Fibroblast of skin of left quadriceps (primary cell): ENCODE data around the gene LYRM1.
"Not testable (repeated sequence)": the region's sequence is repeated elsewhere in the genome, so short reads cannot be mapped to it uniquely, and the experiment has no call there.

ENCODE experiments used
- DNase-seq, 2 experiments: peaks; one replicate each; pipeline ENCODE4 v3.0.0-alpha.2; 2013; ENCODE audit warnings: low read depth in 2 of 2

Gene LYRM1, protein sequence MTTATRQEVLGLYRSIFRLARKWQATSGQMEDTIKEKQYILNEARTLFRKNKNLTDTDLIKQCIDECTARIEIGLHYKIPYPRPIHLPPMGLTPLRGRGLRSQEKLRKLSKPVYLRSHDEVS

DNA sequence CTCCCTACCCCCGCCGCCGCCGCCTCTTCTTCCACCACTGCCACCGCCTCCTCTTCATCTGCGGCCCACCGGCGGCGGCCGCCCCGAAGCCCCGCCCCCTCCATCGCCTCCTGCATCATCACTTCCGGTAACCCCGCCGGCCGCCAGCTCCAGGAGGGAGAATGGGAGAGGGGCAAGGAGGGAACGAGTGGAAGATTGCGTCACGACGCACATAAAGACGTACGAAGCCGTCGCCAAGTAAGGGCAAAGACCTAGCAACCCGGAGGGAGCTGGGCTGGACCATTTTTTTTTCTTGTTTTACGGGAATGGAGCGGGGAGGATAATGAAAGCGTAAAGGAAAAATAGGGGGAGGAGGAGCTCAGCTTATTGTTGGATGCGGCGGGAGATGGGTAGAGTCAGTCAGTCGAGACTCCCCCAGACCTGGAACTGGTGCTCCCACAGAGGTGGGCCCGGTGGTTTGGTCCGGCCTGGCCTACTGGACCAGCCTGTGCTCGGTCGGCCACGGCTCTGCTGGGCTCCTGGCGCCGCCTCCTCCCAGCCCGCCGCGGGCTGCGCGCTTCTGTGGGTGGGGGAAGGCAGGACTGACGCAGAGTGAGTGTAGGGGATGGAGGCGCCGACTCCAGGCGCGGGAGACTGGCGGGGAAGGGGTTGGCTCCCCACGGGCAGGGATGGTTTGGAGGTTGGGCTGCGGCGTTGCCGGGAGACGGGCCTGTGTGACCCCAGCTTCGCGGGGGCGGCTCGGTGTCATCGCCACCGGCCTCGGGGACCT, at the start of gene LYRM1, which contains the start of gene DCUN1D3:
Gene LYRM1 (plus strand): TSS at position 473 of the 769 bp plus-strand sequence. CDS start 14,785 bp downstream, outside the sequence.
Gene DCUN1D3 (minus strand): TSS at position 60 of the 769 bp plus-strand sequence. CDS start 37,820 bp downstream, outside the sequence.
- DNase-seq = peak; percentile 99

DNA sequence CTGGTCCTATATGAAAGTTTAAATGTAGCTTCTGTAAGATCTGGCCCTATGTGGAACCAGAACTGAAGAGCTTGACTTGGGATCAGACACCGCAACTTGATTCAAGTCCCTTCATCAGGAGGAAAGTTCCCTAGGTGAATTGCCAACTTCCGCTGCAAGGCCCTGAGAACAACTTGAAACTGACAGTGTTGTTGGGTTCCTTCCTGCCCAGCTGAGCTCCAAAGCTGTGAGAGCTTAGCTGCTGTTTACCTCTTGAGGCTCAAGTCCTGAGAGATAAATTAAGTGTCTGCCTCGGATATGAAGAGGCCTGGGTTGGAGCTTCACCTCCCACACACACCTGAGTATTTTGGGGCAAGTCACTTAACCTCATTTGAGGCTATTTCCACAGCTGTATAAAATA, 49.6 kb upstream of the LYRM1 start:
- no peak for DNase-seq

DNA sequence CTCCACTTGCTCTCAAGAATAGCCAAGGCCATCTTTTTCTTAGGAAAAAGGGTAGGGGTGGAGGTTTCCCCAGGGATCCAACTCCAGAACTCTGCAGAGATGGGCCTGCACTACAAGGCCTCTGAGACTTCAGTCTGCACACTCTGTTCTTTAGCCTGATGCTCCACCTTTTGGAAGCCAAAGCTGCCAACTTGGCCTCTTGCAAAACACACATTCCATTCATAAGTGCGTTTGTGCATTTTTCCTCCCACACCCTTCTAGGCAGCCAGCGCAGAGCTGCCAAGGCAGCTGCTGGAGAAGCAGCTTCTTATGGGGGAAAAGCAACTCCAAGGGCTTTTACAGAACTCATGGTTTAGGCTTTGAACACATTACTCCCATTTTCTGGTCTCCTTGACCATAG, 49.0 kb upstream of the LYRM1 start:
- peak; percentile 73 to 75 for DNase-seq

DNA sequence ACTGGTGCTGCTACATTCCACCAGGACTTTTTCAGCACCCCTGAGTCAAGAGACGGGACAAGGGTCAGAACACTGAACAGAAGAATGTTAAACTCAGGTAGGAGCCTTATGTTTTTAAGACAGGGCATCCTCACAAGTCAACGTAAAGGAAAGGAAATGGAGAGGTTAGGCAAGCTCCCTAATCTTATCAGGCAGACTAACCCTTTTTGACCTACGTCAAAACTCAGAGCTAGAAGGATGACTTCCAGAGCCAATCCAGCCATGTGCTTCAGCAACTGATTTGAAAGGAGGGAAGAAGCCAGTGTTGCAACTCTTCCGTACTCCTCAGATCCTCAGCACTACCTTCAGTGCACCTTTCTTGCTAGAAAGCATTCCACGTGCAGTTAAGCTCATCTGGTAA, 47.4 kb upstream of the LYRM1 start:
- no peak for DNase-seq

DNA sequence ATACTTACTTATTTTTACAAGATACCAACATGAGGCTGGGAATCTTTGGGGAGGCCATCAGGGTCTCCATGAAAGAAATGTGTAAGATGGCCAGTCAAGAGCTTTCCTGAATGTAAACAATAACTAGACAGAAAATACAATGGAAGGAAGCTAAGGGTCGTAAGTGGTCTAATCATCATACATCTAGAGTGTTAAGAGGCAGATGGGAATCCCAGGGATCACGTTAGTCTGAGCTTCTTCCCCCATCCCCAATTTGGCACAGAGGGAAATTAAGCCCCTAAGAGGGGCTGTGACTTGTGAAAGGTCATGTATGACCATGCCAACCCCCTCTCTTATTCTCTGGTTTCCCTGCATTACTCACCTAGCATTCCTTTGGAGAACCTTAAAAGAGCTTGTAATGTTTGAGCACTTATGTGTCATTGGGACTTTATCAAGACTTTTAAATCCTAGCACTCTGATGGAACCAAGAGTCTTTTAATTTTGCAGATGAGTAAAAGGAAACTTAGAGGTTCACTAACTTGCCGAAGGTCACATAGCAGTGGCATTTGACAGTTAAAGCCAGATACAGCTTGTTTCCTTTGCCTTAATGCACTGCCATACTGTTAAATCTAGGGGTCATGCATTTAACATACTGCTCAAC, 46.5 kb upstream of the LYRM1 start:
- DNase-seq = no peak

DNA sequence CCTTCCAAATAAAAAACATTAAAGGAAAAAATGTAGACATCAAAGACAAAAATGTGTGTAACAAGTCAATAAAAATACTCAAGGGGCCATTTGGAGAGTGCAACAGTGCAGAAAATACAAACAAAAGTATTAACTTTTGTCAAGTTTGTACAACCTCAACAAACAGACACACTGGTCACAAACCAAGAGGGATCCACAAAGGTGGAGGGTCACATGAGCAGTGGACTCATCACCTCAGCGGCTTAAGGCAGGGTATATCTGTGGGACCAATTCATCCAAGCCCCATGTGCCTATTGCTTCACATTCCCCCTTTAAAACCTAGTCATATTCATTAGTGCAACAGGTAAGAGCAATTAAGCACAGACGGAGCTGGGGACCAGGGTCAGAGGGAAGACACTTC, 45.6 kb upstream of the LYRM1 start:
- no peak for DNase-seq

DNA sequence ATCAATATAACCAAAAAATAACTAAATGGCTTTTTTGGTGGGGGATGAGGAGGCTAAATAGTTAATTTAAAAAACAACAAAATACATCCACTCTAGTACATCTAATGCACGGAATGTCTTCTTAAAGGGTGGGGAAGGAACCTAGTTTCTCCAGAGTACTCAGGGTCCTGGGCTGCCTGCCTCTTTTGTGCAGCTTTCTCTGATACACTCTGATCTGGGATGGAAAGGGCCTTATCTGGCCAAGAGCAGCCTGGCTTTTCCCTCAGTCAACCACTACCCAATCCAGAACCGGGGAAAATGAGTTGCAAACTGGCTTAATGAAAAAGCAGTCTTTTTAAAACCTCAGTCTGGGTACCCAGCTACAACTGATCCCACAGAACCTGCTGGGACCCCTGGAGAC, 43.3 kb upstream of the LYRM1 start:
- no peak for DNase-seq

DNA sequence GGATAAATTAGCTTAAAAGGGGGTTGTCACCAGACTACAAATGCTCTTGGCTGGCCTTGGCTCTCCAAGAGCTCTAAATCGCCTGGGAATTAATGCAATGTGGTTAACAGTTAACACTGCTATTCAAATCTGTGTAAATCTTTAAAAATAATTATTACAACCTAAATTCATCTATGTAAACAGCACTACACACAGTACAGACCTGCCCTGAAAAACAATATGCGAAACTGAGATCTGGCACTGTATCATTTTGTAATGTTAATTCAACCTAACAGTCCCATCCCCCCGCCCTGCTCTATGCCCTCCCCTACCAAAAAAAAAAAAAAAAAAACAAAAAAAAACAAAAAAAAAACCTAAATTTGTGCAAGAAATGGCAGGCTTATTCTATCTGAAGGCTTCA, 41.3 kb upstream of the LYRM1 start:
- no peak for DNase-seq

DNA sequence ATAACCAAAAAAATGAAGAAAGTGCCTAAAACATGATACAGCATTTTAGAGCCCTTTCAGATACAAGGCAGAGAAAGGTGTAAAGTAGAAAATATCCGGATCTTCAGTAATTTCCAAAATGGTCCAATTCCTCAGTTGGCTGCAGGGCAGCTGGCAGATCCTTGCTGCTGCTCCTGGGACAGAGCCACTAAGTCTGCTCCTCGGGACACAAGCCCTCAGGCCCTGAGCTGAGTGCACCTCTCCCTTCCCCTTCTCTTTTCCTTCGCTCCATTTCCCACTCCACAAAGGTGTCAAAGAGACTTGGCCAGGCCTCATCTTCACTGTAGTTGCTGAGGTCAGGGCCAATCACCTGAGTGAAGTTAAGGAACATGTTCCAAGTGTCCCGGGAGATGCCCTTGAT, 40.9 kb upstream of the LYRM1 start:
- no peak for DNase-seq

DNA sequence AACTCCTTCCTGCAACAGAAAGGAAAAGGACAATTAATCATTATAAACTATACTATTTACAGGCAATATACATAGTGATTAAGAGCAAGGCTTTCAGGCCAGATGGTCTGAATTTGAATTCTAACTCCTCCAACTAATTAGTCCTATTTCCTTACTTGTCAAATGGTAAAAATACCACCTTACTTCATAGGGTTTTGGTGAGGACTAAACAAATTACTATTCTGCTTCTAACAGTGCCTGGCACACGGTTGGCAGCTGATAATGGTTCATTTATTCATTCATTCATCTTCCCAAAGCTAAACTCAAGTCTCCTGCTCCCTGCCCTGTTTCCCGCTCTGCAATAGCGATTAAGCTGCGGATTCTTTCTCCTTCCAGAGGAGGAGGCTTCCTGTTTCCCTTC, 40.2 kb upstream of the LYRM1 start:
- DNase-seq = no peak

DNA sequence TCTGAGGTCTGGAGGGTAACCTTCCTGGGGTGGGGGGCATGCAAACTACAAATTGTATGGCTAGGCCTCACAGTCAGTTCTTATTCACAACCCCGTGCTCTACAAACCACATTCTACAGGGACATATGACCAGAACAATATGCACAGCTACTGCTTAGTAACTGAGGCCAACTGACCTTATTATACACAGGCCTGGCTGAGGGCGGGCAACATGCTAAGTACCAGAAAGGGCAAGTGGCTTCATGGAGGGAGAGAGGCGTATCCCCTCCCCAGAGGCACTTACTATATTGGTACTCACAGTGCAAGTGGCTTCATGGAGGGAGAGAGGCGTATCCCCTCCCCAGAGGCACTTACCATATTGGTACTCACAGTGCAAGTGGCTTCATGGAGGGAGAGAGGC, 39.6 kb upstream of the LYRM1 start:
- DNase-seq = not testable (repeated sequence)

DNA sequence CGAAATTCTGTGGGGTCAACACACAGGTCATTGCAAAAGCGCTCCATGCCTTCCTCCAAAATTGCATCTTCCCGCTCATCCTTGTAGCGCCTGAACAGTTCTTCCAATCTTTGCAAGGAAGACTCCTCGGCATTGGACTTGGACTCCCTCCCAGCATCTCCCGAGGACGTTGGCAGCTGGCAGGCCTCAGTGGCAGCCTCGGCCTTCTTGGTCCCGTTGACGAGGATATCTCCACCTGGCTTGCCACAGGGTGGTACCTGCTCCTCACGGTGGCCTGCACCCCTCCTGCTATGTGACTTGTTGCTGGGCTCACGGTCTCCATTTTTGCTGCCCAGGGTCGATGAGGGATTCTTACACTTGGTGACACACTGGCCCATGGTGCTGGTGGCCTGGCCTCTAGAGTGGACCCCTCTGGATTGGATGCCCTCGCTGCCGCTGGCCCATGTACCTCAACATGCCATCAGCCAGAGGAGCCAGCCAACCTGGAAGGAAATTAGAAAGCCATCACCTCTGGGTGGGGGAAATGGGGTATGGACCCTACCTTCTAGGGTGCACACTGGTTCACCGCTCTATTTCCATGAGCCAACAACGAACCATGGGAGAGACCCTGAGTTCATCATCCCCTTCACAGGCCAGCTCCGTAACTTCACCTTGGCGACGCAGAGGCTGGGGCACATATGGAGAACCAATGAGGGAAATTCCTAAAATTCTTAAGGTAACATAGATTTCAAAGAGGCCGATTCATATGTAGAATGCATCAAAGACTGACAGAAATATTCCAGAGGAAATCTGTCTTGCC, 38.2 kb upstream of the LYRM1 start:
- no peak for DNase-seq

DNA sequence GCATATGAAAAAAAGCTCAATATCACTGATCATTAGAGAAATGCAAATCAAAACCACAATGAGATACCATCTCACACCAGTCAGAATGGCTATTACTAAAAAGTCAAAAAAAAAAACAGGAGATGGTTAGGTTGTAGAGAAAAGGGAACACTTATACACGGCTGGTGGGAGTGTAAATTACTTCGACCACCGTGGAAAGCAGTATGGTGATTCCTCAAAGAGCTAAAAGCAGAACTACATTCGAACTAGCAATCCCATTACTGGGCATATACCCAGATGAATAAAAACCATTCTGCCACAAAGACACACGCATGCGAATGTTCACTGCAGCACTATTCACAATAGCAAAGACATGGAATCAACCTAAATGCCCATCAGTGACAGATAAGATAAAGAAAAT, 36.2 kb upstream of the LYRM1 start:
- DNase-seq = not testable (repeated sequence)

DNA sequence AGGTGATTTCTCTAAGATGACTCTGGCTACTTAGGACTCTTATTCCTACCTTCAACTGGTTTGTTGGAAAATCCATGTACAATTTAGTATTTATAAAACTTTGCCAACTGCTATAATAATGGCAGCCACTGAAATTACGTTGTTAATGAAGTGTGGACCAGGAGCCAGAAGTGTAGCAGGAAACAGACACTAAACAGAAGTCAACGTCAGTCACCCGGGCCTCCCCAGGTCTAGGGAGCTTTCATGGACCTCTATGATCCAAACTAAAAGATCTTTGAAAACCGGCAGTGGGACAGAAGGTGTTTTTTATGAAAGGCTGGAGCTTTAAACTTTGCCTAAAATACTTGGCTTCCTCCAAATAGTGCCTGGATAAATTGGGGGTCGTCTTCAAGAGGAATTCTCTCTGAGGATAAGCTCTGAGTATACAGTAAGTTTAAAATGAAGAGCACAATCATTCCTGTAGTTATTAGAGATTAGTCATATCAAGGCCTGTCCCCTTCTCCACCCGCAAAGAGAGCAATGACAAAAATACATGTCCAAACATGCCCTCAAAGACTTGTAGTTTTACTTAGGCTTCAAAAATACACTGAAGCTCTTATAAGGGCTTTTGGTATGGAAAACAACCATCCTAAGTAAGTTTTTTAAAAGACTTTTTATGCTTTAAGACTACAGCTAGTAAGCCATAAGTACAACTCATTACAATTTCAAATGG, 35.0 kb upstream of the LYRM1 start:
- no peak for DNase-seq

DNA sequence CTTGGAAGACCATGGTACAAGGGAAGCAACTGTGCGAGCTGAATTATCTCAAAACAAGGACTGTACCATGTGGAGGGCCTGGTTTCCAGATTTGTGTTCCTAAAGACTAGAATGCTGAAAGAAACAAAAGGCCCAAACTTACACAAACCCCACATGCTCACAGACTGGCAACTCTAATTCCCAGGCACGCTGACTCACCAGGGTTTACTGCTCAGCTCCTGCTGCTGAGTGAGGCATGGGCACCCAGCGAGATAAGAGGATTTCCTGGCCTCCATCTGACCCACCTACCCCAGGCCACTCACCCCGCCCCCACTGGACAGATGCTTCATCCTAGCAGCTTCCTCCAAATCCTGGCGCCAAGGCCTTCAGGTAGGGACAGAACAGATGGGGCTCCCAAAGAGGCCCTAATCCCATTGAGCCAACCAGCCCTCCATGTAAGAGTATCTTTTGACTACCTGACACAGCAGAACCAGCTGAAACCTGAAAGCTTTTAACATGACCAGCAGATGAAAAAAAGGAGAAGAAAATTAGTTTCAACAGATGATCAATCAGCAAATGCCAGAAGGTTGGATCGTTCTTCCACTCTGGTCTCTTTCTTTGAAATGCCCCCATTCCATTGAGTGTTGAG, 34.3 kb upstream of the LYRM1 start:
- peak; percentile 35 to 48 for DNase-seq

DNA sequence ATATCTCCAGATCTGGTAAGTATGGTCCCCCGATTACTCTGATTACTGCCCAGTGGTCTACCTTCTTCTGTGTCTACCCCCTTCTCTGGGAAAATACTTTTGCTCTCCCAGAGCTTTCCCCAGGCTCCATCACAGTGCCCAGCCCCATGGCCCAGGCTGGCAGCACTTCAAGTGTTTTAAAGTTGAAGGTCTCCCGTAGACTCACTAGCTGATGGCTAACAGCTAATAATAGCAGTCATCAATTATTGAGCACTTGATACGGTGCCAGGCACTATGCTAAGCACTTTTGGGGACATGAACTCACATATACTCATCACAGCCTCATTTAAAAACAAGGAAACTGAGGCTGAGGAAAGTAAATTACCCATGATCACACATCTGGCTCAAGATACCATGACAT, 33.8 kb upstream of the LYRM1 start:
- DNase-seq = no peak

DNA sequence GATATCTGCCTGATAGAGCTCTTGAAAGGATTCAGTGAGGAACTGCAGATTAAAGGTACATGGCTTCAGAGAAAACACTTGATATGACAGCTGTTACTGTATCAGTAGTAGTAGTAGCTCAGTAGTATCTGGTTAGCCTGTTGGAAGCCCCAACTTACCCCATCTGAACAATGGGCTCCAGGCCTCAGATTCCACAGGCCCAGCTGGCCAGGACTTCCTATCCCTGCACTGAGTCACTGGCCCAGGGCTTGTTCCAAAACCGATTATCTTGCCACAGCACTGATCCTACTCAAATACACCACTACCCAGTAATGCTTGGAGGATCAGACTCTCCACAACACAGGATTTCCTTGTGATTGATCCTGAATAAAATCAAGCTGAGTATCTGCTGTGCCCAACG, 33.0 kb upstream of the LYRM1 start:
- DNase-seq = no peak

DNA sequence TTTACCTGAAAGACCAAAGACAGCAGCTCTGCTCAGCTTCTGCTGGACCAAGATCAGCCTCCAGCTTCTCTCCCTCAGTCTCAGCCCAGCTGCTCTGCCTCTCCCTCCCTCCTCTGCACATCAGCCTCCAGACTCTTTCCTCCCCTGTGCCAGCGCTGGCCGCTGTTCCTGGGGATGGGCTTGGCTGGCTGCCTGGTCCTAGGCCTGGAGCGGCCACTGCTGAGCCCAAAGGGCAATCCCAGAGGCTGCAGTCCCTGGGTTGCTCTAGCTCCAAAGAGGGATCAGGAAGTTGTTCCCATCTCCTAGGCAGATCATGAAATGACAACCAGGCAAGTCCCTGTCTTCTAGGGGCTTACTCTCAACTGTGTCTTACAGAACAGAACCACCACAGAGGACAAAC, 31.7 kb upstream of the LYRM1 start:
- DNase-seq = no peak

DNA sequence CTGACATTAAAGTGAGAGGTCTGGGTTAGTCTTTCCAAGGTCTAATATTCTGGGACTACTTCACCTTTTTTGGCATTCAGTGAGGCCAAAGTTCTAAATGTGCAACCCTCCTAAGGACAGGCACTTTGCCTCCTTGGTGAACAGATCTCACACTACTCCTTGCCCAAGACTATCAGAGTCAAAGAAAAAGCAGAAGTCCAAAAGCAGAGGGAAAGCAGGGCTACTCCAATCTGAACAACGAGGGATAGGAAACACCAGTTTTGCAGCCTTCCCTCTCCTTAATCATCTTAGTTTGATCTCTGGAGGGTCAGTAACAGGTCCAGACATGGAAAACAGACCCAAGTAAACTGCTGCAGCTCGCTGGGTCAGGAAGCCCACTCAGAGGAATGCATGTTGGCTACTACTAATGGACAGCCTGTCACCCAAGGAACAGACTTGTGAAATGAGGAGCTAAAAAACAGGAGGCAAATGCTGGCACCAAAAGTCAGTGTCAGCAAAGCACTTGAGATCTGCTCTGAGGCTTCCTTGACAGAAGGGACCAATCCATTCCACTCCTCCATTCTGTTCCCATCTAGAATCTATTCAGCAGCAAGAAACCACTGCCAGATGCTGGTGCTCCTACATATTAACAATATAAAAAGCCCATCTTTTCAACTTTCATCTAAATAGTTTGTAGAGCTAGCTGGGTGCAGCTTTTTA, 30.3 kb upstream of the LYRM1 start:
- DNase-seq = no peak

DNA sequence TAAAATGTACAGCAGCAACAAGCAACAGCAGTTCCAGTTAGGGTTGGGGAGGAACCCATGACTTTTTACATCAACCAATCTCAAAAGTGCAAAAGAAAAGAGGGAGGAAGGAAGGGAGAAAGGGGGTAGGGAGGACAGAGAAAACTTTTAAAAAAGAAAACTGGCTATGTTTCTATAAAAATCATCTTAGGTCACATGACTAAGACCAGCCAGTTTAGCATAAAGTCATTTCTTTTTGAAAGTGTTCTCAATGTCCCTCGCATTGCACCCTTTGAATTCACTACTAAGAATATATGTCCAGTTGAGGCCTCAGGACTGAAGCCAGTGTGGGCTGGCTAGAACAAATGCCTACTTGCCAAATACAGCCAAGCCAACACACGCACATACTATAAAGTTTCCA, 29.3 kb upstream of the LYRM1 start:
- DNase-seq = no peak
